OCI-LY7 (cell line): ENCODE measurements around the gene IKZF1. TPM values are rescaled to one million over a fixed set of nuclear protein-coding genes. Genes with fewer than 3 reads are reported as not detected.

Experiments used
- BruUV-seq: library from RNA; stranded (reverse); fragments of 400-500 nt; replicated peaks from 2 replicates; lab custom pipeline; 2021; lab: Mats Ljungman, UMichigan
- CTCF ChIA-PET: fragments of 300-600 bp; sonication (Branson Sonifier 250); formaldehyde crosslinking; loops from one replicate; lab custom pipeline; 2022; ENCODE audit warnings: antibody characterized with exemption; ENCODE audit not compliant: unreplicated experiment; lab: Charles Lee
- POLR2A ChIA-PET: fragments of 300-600 bp; sonication (Branson Sonifier 250); formaldehyde crosslinking; loops from one replicate; lab custom pipeline; 2022; ENCODE audit warnings: antibody characterized with exemption; lab: Charles Lee
- DNase-seq: peaks from one replicate; pipeline ENCODE4 v3.0.0-alpha.2; 2015; ENCODE audit warnings: low spot score
- H2AFZ ChIP-seq: fragments of 200-600 bp; sonication (generic), shearing (Covaris generic); 2 replicates; pipeline ENCODE4 v1.6.1; 2014; ENCODE audit warnings: mild to moderate bottlenecking, antibody characterized with exemption, low read length, moderate library complexity
- H3K27ac ChIP-seq: fragments of 200-600 bp; sonication (generic); 2 replicates; pipeline ENCODE4 v1.5.1; 2014; ENCODE audit warnings: mixed run types, low read depth, mild to moderate bottlenecking, moderate library complexity, low read length, inconsistent platforms; ENCODE audit not compliant: poor library complexity, severe bottlenecking
- H3K36me3 ChIP-seq: fragments of 200-600 bp; sonication (generic); 2 replicates; pipeline ENCODE4 v1.6.1; 2014; ENCODE audit warnings: mild to moderate bottlenecking, antibody characterized with exemption, low read length, moderate library complexity, mixed read lengths; ENCODE audit not compliant: insufficient read depth
- H3K4me1 ChIP-seq: fragments of 200-600 bp; sonication (generic); 2 replicates; pipeline ENCODE4 v1.5.1; 2014; ENCODE audit warnings: mild to moderate bottlenecking, low read length; ENCODE audit not compliant: insufficient read depth, poor library complexity, severe bottlenecking
- H3K4me2 ChIP-seq: fragments of 200-600 bp; sonication (generic); 2 replicates; pipeline ENCODE4 v1.6.1; 2014; ENCODE audit warnings: mild to moderate bottlenecking, low read length
- H3K4me3 ChIP-seq: fragments of 200-600 bp; sonication (generic); 2 replicates; pipeline ENCODE4 v1.5.1; 2014; ENCODE audit warnings: mild to moderate bottlenecking, low read depth, low read length; ENCODE audit not compliant: poor library complexity, severe bottlenecking
- H3K79me2 ChIP-seq: fragments of 200-600 bp; sonication (generic); 2 replicates; pipeline ENCODE4 v1.6.1; 2016; ENCODE audit warnings: low read depth, mild to moderate bottlenecking, low read length, moderate library complexity, mixed read lengths; ENCODE audit not compliant: insufficient read depth
- H3K9me2 ChIP-seq: fragments of 200-600 bp; sonication (generic); 2 replicates; pipeline ENCODE4 v1.6.1; 2016; ENCODE audit warnings: mild to moderate bottlenecking, low read length, mixed read lengths; ENCODE audit not compliant: insufficient read depth
- H3K9me3 ChIP-seq: fragments of 200-600 bp; sonication (generic); 2 replicates; pipeline ENCODE4 v1.6.1; 2014; ENCODE audit warnings: mild to moderate bottlenecking, mixed run types, low read length, mixed read lengths
- H4K20me1 ChIP-seq: fragments of 200-600 bp; sonication (generic); 2 replicates; pipeline ENCODE4 v1.6.1; 2014; ENCODE audit warnings: mild to moderate bottlenecking, antibody characterized with exemption, low read length, moderate library complexity, mixed read lengths; ENCODE audit not compliant: insufficient read depth
- CTCF ChIP-seq: fragments of 200-600 bp; sonication (generic); conservative IDR thresholded peaks from 2 replicates; pipeline ENCODE4 v1.5.1; 2014; ENCODE audit warnings: mild to moderate bottlenecking, antibody characterized with exemption, low read length, moderate library complexity, mixed read lengths
- EZH2phosphoT487 ChIP-seq: fragments of 200-600 bp; sonication (generic); IDR thresholded peaks from 2 replicates; pipeline ENCODE4 v1.6.1; 2018; ENCODE audit warnings: low read depth, borderline replicate concordance, mild to moderate bottlenecking, mixed run types, antibody characterized with exemption, low read length, moderate library complexity, mixed read lengths
- intact Hi-C: fragments of 100-400 bp; cut with micrococcal nuclease; formaldehyde crosslinking; loops from one replicate; pipeline ENCODE4 v1.10.0; 2022; ENCODE audit not compliant: unreplicated experiment
- total RNA-seq, 2 experiments: library from RNA; depleted of rRNA in 1 of 2; stranded (reverse); fragments of >200 nt in 1 of 2; shearing (Covaris generic) in 1 of 2; gene quantifications; 2 replicates each; pipeline ENCODE4 v1.2.3, GENCODE V29; 2014 to 2022

The IKZF1 gene
- total RNA-seq, 2 experiments from 2014 or later = 108 to 161 TPM

DNA sequence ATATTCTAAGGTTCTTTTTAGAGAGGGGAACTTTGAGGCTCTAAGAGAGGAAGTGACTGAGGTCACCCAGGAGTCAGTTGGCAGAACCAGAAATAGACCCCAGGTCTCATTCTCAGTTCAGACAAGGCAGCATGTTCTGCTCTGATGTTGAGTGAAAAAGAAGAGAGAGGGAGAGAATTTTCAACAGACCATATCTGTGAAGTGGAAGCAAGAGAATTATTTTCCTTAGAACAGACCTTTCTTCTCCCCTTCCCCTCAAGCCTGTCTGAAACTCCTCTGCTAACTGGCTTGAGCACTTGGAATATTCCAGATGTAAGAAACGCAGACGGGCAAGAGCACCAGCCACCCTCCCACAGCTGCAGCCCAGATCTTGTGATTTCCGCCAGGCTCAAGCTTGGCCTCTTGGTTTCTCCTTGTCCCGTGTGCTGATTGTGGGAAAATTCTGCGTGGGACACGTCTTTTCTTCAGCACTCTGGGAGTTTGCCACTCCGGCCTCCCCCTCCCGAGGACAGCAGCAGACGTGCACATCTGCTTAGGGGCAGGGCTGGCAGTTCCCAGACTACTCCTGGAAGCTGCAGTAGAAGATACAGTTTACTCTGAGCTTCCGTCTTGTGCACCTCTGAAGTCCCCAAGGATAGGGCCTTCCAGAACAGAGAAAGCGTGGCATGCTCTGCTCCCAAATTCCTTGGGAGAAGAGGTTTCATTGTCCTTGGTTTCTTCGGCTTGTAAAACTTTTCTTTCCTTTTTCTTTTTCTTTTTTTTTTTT is 22.7 kb upstream of the IKZF1 start:
- POLR2A ChIA-PET = interaction anchor here (0.6 to 4.4 kb wide), 13 partner anchors 9 to 352 kb away, joined by 3 to 57 read pairs (median 7); no protein-coding TSS in a partner anchor
- Histone ChIP-seq H3K79me2 (no peaks in the 10 kb centered on the region), H4K20me1 (no peaks in the 10 kb centered on the region), H3K4me3 (peak overlapping the region; percentile 55), H3K9me3 (peaks cover 7% of the 10 kb centered on the region; the same call in 1 of the 2 replicates), H3K9me2 (no peaks in the 10 kb centered on the region), H3K4me2 (peak overlapping the region; percentile 88), H3K36me3 (no peaks in the 10 kb centered on the region; the same call in 1 of the 2 replicates), H3K4me1 (peaks cover 42% of the 10 kb centered on the region), H2AFZ (peak overlapping the region; percentile 74), H3K27ac (peak overlapping the region; percentile 91)
- intact Hi-C loops = loop anchor here (1.0 to 2.0 kb wide), 2 partner anchors 25 to 28 kb away; no protein-coding TSS in a partner anchor
- TF ChIP-seq CTCF (no peak), EZH2phosphoT487 (no peak)
- CTCF ChIA-PET = interaction anchor here (1.1 to 1.6 kb wide), 2 partner anchors 9 to 13 kb away, joined by 3 to 9 read pairs; no protein-coding TSS in a partner anchor
- BruUV-seq = TSS peak; percentile 96
- peak; percentile 83 for DNase-seq

DNA sequence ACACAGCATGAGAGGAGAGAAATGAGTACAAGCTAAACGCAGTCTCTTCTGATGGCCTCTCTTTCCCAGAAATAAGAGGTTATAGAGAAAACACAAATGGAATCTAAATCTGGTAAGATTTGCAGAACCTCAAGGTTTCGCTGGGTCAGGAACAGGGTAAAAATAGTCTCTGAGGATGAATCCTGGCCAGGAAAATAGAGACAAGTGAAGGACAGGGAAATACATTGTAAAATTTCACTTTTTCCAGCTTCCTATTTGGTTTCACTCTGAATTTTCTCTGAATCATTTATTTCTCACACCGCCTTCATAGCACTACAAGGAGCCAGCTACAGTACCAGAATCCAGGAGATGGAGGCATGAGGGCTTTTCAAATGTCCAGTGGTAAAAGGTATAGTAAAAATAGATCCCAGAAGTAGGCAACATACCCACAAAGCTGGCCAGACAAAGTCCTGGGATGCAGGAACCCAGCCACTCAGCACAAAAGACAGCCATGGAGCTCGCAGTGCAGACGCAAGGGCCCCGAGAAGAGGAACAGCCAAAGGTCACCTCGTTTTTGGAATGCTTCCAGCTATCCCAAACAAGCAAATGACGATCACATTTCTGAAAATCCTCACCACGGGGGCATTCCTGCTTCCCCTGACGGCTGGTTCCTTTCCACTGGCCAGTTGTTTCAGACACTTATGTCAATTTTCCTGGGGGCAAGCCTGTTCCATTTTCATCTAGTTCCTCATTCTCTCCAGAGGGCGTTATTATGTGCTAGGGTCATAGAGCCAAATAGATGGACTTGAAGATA is 21.5 kb upstream of the IKZF1 start:
- Histone ChIP-seq H3K4me1 (peaks cover 34% of the 10 kb centered on the region), H2AFZ (peak overlapping the region; percentile 74; the same call in 1 of the 2 replicates)

More for the DNA sequence above, 21.5 kb upstream of the IKZF1 start:
- DNase-seq = no peak
- H3K9me2 ChIP-seq = no peaks in the 10 kb centered on the region; the same call in 1 of the 2 replicates
- TF ChIP-seq EZH2phosphoT487 = no peak
- TF ChIP-seq CTCF = no peak
- H3K4me3 ChIP-seq = peak overlapping the region; percentile 55
- H3K4me2 ChIP-seq = peak overlapping the region; percentile 88
- H3K36me3 ChIP-seq = no peaks in the 10 kb centered on the region; the same call in 1 of the 2 replicates
- H3K9me3 ChIP-seq = peaks cover 7% of the 10 kb centered on the region; the same call in 1 of the 2 replicates
- BruUV-seq = no TSS peak
- peak overlapping the region; percentile 91 for H3K27ac ChIP-seq
- no peaks in the 10 kb centered on the region for H3K79me2 ChIP-seq
- intact Hi-C loops = loop anchor here (2.0 kb wide), 1 partner anchor 24 kb away; no protein-coding TSS in a partner anchor
- H4K20me1 ChIP-seq = no peaks in the 10 kb centered on the region
- ChIA-PET POLR2A (interaction anchor here (0.7 to 4.4 kb wide), 11 partner anchors 9 to 351 kb away, joined by 3 to 57 read pairs (median 5); partner anchors contain the start of gene IKZF1), CTCF (interaction anchor here (1.1 to 1.6 kb wide), 2 partner anchors 10 to 14 kb away, joined by 3 to 9 read pairs; no protein-coding TSS in a partner anchor)
